CD14-positive monocyte (primary cell): ENCODE data around the gene PI4K2A. TPM values are rescaled to one million over a fixed set of nuclear protein-coding genes. Genes with fewer than 3 reads are reported as not detected.
A peak's percentile ranks its signal among the peaks of the same experiment; 100 is the strongest.

Experiments used
- DNase-seq, 3 donors: peaks; one replicate each; pipeline ENCODE4 v3.0.0-alpha.2; 2011 to 2022
- H2AFZ ChIP-seq: 2 replicates; pipeline ENCODE4 v1.6.0; 2012; ENCODE audit warnings: mild to moderate bottlenecking, low read depth, low read length, inconsistent platforms; ENCODE audit not compliant: insufficient read depth, poor library complexity, severe bottlenecking
- H3K27ac ChIP-seq, 2 donors: 1 replicate in 1 of 2; 2 replicates in 1 of 2; pipeline ENCODE4 v1.5.1; 2012 to 2013; ENCODE audit warnings: low read length in 2 of 2, control low read depth in 1 of 2, inconsistent platforms in 1 of 2, low read depth in 1 of 2, mild to moderate bottlenecking in 1 of 2
- H3K27me3 ChIP-seq, 2 donors: one replicate each; pipeline versions ENCODE4 v1.6.0 to v1.6.1; 2011 to 2013; ENCODE audit warnings: low read length in 2 of 2; ENCODE audit not compliant: control insufficient read depth in 2 of 2, insufficient read depth in 2 of 2
- H3K36me3 ChIP-seq, 2 donors: replicated peaks in 1 of 2; 1 replicate in 1 of 2; 2 replicates in 1 of 2; pipeline versions ENCODE4 v1.5.1 to v1.6.1; 2012 to 2013; ENCODE audit warnings: low read length in 2 of 2, control low read depth in 1 of 2, inconsistent platforms in 1 of 2, mild to moderate bottlenecking in 1 of 2; ENCODE audit not compliant: insufficient read depth in 2 of 2, control insufficient read depth in 1 of 2
- H3K4me1 ChIP-seq, 2 donors: 1 replicate in 1 of 2; 2 replicates in 1 of 2; pipeline versions ENCODE4 v1.5.1 to v1.6.1; 2012 to 2013; ENCODE audit warnings: low read length in 2 of 2, control low read depth in 1 of 2, inconsistent platforms in 1 of 2, mild to moderate bottlenecking in 1 of 2, moderate library complexity in 1 of 2; ENCODE audit not compliant: insufficient read depth in 2 of 2, control insufficient read depth in 1 of 2
- H3K4me2 ChIP-seq: replicated peaks from 2 replicates; pipeline ENCODE3; 2012; ENCODE audit warnings: low read length, moderate library complexity, mild to moderate bottlenecking; ENCODE audit not compliant: poor library complexity, severe bottlenecking; ENCODE audit errors: extremely low read depth
- H3K4me3 ChIP-seq, 3 experiments: fragments of 200-600 bp in 1 of 3; sonication (generic) in 1 of 3; replicated peaks in 1 of 3; 1 replicate in 2 of 3; 2 replicates in 1 of 3; pipeline ENCODE4 v1.5.1; 2011 to 2013; ENCODE audit warnings: low read length in 3 of 3, mild to moderate bottlenecking in 3 of 3, control low read depth in 2 of 3, low read depth in 2 of 3, inconsistent platforms in 1 of 3, moderate library complexity in 1 of 3
- H3K79me2 ChIP-seq: 2 replicates; pipeline ENCODE4 v1.6.0; 2012; ENCODE audit warnings: mild to moderate bottlenecking, control low read depth, inconsistent platforms, low read length, moderate library complexity; ENCODE audit not compliant: insufficient read depth
- H3K9ac ChIP-seq: 2 replicates; pipeline ENCODE4 v1.6.0; 2017; ENCODE audit warnings: low read length, mild to moderate bottlenecking; ENCODE audit not compliant: insufficient read depth, poor library complexity, severe bottlenecking
- H3K9me3 ChIP-seq, 2 donors: replicated peaks in 1 of 2; 1 replicate in 1 of 2; 2 replicates in 1 of 2; pipeline versions ENCODE4 v1.5.1 to v1.6.1; 2012 to 2013; ENCODE audit warnings: low read length in 2 of 2, control low read depth in 1 of 2; ENCODE audit not compliant: control insufficient read depth in 1 of 2, insufficient read depth in 1 of 2
- H4K20me1 ChIP-seq: 2 replicates; pipeline ENCODE4 v1.6.0; 2012; ENCODE audit warnings: mild to moderate bottlenecking, low read length, control low read depth, moderate library complexity; ENCODE audit not compliant: insufficient read depth
- H3K27ac Mint-ChIP-seq, 7 donors: one replicate each; pipeline ENCODE4 v1.8.0; 2020; ENCODE audit warnings: mild to moderate bottlenecking in 7 of 7, mixed read lengths in 7 of 7, moderate library complexity in 6 of 7, inconsistent platforms in 2 of 7
- H3K27me3 Mint-ChIP-seq, 3 donors: one replicate each; pipeline ENCODE4 v1.8.0; 2021 to 2022; ENCODE audit warnings: low read depth in 3 of 3, mild to moderate bottlenecking in 3 of 3, mixed read lengths in 3 of 3, moderate library complexity in 3 of 3, inconsistent platforms in 1 of 3
- H3K36me3 Mint-ChIP-seq, 2 donors: one replicate each; pipeline ENCODE4 v1.8.0; 2020; ENCODE audit warnings: mixed read lengths in 2 of 2, inconsistent platforms in 1 of 2, mild to moderate bottlenecking in 1 of 2
- H3K4me1 Mint-ChIP-seq: one replicate; pipeline ENCODE4 v1.8.0; 2020; ENCODE audit warnings: mild to moderate bottlenecking, mixed read lengths
- H3K4me3 Mint-ChIP-seq, 2 donors: one replicate each; pipeline ENCODE4 v1.8.0; 2020; ENCODE audit warnings: mild to moderate bottlenecking in 2 of 2, mixed read lengths in 2 of 2, moderate library complexity in 1 of 2
- H3K9me3 Mint-ChIP-seq, 7 donors: one replicate each; pipeline ENCODE4 v1.8.0; 2020 to 2022; ENCODE audit warnings: mixed read lengths in 7 of 7, mild to moderate bottlenecking in 6 of 7, moderate library complexity in 6 of 7, inconsistent platforms in 2 of 7
- WGBS: methylation state at CpG from one replicate; pipeline ENCODE4 v1.1.5; 2013; ENCODE audit warnings: missing lambda C conversion rate; ENCODE audit not compliant: insufficient coverage; 5-methylcytosine and 5-hydroxymethylcytosine counted together
- intact Hi-C, 2 donors: fragments of 100-400 bp; cut with micrococcal nuclease; formaldehyde crosslinking; loops; one replicate each; pipeline versions ENCODE4 v1.15.0 to v1.15.1; 2023
- polyA plus RNA-seq, 3 donors: library from polyadenylated mRNA; depleted of rRNA in 1 of 3; unstranded in 2 of 3; stranded (reverse) in 1 of 3; fragments of 300-500 nt in 2 of 3; fragments of >200 nt in 1 of 3; fragmentation: Illumina TruSeq in 2 of 3; gene quantifications; 1 replicate in 2 of 3; 2 replicates in 1 of 3; pipeline ENCODE4 v1.2.3, GENCODE V29; 2012 to 2021
- TF ChIP-seq, protein P1 (sequence below): fragments of 200-600 bp; IDR thresholded peaks from one replicate; pipeline ENCODE4 v1.8.0; 2022; ENCODE audit warnings: antibody characterized with exemption, mild to moderate bottlenecking

Gene PI4K2A
- polyA plus RNA-seq, 3 donors, result 5.8 to 16.4 (median 6.7) TPM

DNA sequence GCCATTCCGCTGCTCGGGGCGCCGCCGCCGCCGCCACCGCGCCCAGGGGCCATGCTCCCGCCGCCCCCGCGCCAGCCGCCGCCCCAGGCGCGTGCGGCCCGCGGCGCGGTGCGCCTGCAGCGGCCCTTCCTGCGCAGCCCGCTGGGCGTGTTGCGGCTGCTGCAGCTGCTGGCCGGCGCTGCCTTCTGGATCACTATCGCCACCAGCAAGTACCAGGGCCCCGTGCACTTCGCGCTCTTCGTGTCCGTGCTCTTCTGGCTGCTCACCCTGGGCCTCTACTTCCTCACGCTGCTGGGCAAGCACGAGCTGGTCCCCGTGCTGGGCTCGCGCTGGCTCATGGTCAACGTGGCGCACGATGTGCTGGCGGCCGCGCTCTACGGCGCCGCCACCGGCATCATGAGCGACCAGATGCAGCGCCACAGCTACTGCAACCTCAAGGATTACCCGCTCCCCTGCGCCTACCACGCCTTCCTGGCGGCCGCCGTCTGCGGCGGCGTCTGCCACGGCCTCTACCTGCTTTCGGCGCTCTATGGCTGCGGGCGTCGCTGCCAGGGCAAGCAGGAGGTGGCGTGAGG is 73.4 kb downstream of the PI4K2A start:
- H3K4me2 ChIP-seq, result peak overlapping the region; percentile 78
- H3K79me2 ChIP-seq, result peaks cover 18% of the 10 kb centered on the region
- under 1% methylated on average over 69 of the region's 69 CpGs for WGBS
- DNase-seq, result peak; percentile 78 to 90 (median 86)
- peak overlapping the region; percentile 78 for H3K9ac ChIP-seq
- H3K27me3 ChIP-seq, result no peaks in the 10 kb centered on the region
- H3K9me3 Mint-ChIP-seq, result peaks cover 0 to 3% (median 0%) of the 10 kb centered on the region in 7 donors
- H3K36me3 Mint-ChIP-seq, result peaks cover 20 to 22% of the 10 kb centered on the region in 2 donors
- H3K9me3 ChIP-seq, result no peaks in the 10 kb centered on the region
- peaks cover 0 to 5% (median 2%) of the 10 kb centered on the region in 3 donors for H3K27me3 Mint-ChIP-seq
- peak overlapping the region; percentile 80 to 92 for H3K4me3 Mint-ChIP-seq
- H3K27ac Mint-ChIP-seq, result peak overlapping the region; percentile 85 to 94 (median 92)
- H3K36me3 ChIP-seq, result peaks cover 0 to 19% of the 10 kb centered on the region in 2 donors
- TF ChIP-seq, protein P1, sequence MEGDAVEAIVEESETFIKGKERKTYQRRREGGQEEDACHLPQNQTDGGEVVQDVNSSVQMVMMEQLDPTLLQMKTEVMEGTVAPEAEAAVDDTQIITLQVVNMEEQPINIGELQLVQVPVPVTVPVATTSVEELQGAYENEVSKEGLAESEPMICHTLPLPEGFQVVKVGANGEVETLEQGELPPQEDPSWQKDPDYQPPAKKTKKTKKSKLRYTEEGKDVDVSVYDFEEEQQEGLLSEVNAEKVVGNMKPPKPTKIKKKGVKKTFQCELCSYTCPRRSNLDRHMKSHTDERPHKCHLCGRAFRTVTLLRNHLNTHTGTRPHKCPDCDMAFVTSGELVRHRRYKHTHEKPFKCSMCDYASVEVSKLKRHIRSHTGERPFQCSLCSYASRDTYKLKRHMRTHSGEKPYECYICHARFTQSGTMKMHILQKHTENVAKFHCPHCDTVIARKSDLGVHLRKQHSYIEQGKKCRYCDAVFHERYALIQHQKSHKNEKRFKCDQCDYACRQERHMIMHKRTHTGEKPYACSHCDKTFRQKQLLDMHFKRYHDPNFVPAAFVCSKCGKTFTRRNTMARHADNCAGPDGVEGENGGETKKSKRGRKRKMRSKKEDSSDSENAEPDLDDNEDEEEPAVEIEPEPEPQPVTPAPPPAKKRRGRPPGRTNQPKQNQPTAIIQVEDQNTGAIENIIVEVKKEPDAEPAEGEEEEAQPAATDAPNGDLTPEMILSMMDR, result no peak
- H3K4me3 ChIP-seq, result peak overlapping the region; percentile 40 to 70 (median 43)
- peak overlapping the region; percentile 85 for H2AFZ ChIP-seq
- peaks cover 59 to 70% of the 10 kb centered on the region in 2 donors for H3K4me1 ChIP-seq
- H4K20me1 ChIP-seq, result peaks cover 28% of the 10 kb centered on the region
- H3K27ac ChIP-seq, result peak overlapping the region; percentile 68 to 89
- H3K4me1 Mint-ChIP-seq, result peaks cover 61% of the 10 kb centered on the region
- intact Hi-C loops, result loop anchor here in 1 of 2 donors (5.0 kb wide), 1 partner anchor 37 kb away; no protein-coding TSS in a partner anchor

DNA sequence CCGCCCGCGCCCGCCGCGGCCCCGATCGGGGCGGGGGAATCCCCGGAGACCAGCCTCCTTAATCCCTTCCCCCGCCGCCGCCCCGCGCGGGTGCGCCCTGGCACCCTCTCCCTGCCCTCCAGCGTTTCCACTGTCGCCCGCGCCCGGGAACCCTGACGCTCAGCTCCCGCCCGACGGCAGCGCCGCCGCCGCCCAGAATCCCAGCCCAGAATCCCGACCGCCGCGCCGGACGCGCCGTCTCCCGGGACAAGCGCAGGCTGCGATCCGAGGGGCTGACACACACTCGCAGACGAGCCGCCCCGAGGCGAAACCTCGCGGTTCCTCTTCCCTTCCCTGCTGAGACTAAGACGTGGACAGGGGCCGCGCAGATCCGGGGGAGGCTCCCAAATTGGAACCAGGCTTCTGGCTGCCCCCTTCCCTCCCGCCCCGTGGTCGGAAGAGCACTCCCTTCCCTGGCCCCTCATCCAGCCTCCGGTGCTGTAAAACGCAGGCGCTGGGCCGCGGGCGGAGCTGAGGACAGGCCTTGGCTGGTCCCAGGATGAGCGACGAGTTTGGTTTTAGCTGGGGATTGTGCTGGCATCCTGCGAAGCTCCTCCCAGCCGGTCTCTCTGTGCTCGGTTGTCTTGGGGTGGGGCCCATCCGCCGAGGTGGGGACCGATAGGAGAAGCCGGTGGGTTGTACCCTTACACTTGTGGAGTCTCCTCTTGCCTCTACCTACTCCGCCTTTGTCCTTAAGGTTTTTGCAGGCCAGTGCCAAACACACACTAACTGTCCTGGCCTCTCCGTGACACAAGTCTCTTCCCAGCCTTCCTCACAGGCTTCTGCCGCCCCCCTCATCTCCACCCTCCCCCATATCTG is 74.2 kb downstream of the PI4K2A start:
- Mint-ChIP-seq H3K9me3 (peaks cover 0 to 3% (median 0%) of the 10 kb centered on the region in 7 donors), H3K4me3 (peak overlapping the region; percentile 80 to 92), H3K36me3 (peaks cover 24 to 27% of the 10 kb centered on the region in 2 donors), H3K4me1 (peaks cover 64% of the 10 kb centered on the region), H3K27ac (peak overlapping the region; percentile 85 to 94 (median 92)), H3K27me3 (peaks cover 0 to 1% (median 0%) of the 10 kb centered on the region in 3 donors)
- H3K9me3 ChIP-seq, result no peaks in the 10 kb centered on the region
- DNase-seq, result peak; percentile 64 to 70 (median 66)
- H3K4me1 ChIP-seq, result peaks cover 62 to 73% of the 10 kb centered on the region in 2 donors
- H3K79me2 ChIP-seq, result peaks cover 18% of the 10 kb centered on the region
- H4K20me1 ChIP-seq, result peaks cover 33% of the 10 kb centered on the region
- intact Hi-C loops, result loop anchor here in 1 of 2 donors (5.0 kb wide), 1 partner anchor 37 kb away; no protein-coding TSS in a partner anchor
- WGBS, result 0% methylated on average over 71 of the region's 74 CpGs
- peak overlapping the region; percentile 85 for H2AFZ ChIP-seq
- H3K4me3 ChIP-seq, result peak overlapping the region; percentile 40 to 70 (median 43)
- peaks cover 0 to 26% of the 10 kb centered on the region in 2 donors for H3K36me3 ChIP-seq
- H3K27ac ChIP-seq, result peak overlapping the region; percentile 68 to 89
- peak overlapping the region; percentile 78 for H3K4me2 ChIP-seq
- H3K27me3 ChIP-seq, result no peaks in the 10 kb centered on the region
- TF ChIP-seq, protein P1, result no peak
- peak overlapping the region; percentile 78 for H3K9ac ChIP-seq
